SK-MEL-5 (cell line): ENCODE results near the gene SFMBT1. TPM values are rescaled to one million over a fixed set of nuclear protein-coding genes. Genes with fewer than 3 reads are reported as not detected.

Experiments
- DNase-seq: peaks from one replicate; pipeline ENCODE4 v3.0.0-alpha.2; 2016; ENCODE audit warnings: low read depth, low spot score
- in situ Hi-C: cut with HindIII; loops from 2 replicates; pipeline ENCODE4 v1.10.0; 2016; ENCODE audit warnings: low sequenced_read_pairs, high pct_unique_total_duplicates, low pct_unique_long_range_greater_than_20kb
- total RNA-seq: library from RNA; depleted of rRNA; stranded (reverse); fragments of >200 nt; shearing (Covaris generic); gene quantifications from 2 replicates; pipeline ENCODE4 v1.2.3, GENCODE V29; 2014; rRNA removed

Gene SFMBT1
- total RNA-seq, 1 experiment from 2014 or later: 16.4 TPM

DNA sequence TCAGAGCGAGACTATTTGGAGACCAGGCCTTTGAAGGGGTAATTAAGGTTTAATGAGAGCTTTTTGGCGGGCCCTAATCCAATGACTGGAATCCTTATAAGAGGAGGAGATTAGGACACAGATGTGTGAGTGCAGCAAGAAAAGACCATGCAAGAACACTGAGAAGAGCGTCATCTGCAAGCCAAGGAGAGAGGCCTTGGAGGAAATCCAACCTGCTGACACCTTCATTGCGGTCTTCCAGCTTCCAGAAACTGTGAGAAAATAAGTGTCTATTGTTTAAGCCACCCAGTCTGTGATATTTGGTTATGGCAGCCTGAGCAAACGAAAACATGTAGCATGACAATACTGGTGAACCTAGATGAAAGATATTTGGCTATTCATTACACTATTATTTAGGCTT, 188.0 kb downstream of the SFMBT1 start:
- in situ Hi-C loops: no loop called here
- no peak for DNase-seq

DNA sequence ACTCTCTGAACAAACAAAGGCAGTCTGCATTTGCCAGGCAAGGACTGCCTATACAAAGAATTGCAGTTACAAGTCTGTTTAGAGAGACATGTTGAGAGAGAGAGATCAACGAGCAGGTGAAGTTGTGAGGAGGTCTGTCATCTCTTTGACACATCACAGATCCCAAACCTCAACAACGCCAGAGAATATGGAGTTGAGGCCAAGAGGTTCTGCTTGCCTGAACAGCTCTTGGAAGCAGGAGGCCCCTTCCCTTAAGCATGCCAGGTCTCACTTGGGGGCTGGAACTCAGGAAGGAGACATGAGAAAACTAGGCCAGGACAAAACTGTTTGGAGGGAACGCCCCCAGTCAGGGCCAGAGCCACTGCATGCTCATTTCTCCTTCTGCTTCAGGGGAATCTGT, 188.7 kb downstream of the SFMBT1 start:
- no peak for DNase-seq
- in situ Hi-C loops: no loop called here

DNA sequence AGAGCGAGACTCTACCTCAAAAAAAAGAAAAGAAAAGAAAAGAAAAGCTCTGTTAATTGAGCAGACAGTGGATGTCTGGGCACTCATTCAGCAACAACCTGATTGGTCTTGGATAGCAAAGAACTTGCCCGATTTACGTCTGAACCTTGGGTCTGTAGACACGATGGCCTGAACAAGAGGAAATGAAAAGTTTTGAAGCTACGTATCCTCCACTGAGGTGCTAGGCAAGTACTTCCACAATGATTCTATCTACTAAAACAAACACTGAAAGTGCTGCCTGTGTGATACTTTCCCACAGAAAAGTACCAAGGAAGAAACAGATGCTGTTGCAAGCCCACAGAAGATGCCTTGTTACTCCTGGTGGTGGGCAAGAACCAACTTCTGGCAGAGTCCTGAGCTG, 189.2 kb downstream of the SFMBT1 start:
- no peak for DNase-seq

DNA sequence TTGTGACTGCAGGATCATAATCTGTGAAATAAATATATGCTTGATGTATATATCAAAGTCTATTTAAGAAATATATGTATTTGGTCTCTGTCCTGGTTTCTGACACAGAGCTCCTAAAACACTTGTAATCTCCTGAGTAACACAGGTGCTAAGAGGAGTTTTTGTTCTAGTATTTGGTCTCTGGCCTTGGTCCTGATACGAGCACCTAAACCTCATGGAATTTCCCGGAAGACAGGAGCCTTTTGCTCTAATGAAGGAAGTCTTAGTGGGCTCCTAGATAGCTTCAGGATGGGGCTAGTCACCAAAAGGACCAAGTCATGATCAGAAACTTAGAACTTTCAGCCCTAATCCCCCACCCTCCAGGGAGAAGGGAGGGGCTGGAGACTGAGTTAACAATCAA, 191.9 kb downstream of the SFMBT1 start:
- in situ Hi-C loops: no loop called here
- no peak for DNase-seq

More for the DNA sequence above, 189.2 kb downstream of the SFMBT1 start:
- in situ Hi-C loops: no loop called here

Other genes starting within 250 kb of the SFMBT1 start
- gene ITIH4, start 215.4 kb downstream of the SFMBT1 start, total RNA-seq: 0.21 TPM in 1 of 2 replicates, not detected in the other
- 0.43 TPM in 1 of 2 replicates, not detected in the other for gene MUSTN1, start 211.1 kb downstream of the SFMBT1 start, total RNA-seq
- gene STIMATE, start 148.5 kb downstream of the SFMBT1 start, total RNA-seq: 17.2 and 18.0 TPM in 2 replicates
- 22.7 and 23.4 TPM in 2 replicates for gene RFT1, start 84.4 kb upstream of the SFMBT1 start, total RNA-seq
- 3.3 and 4.0 TPM in 2 replicates for gene PRKCD, start 115.1 kb upstream of the SFMBT1 start, total RNA-seq
- 775 and 835 TPM in 2 replicates for gene TKT, start 209.9 kb upstream of the SFMBT1 start, total RNA-seq